Ishikawa (cell line): ENCODE measurements around the gene LRRC15.

Source experiments
- CEBPB ChIP-seq: IDR thresholded peaks from 2 replicates; pipeline ENCODE4 v1.6.1; 2012
- CREB1 ChIP-seq: IDR thresholded peaks from 2 replicates; pipeline ENCODE4 v1.6.1; 2012; ENCODE audit warnings: low read depth
- EP300 ChIP-seq: IDR thresholded peaks from 2 replicates; pipeline ENCODE4 v1.6.1; 2012; ENCODE audit warnings: borderline replicate concordance
- FOXM1 ChIP-seq: IDR thresholded peaks from 2 replicates; pipeline ENCODE4 v1.6.1; 2012; ENCODE audit warnings: low read depth, borderline replicate concordance
- NFIC ChIP-seq: IDR thresholded peaks from 2 replicates; pipeline ENCODE4 v1.6.1; 2012
- RAD21 ChIP-seq: IDR thresholded peaks from 2 replicates; pipeline ENCODE4 v1.6.1; 2012; ENCODE audit warnings: low read depth
- TAF1 ChIP-seq: IDR thresholded peaks from 2 replicates; pipeline ENCODE4 v1.6.1; 2012; ENCODE audit warnings: low read depth, mild to moderate bottlenecking
- TCF12 ChIP-seq: IDR thresholded peaks from 2 replicates; pipeline ENCODE4 v1.6.1; 2012; ENCODE audit warnings: low read depth
- YY1 ChIP-seq: IDR thresholded peaks from 2 replicates; pipeline ENCODE4 v1.6.1; 2012; ENCODE audit warnings: low read depth
- ZBTB7A ChIP-seq: IDR thresholded peaks from 2 replicates; pipeline ENCODE4 v1.6.1; 2012; ENCODE audit warnings: low read depth
- TF ChIP-seq, protein P1 (sequence below): IDR thresholded peaks from 2 replicates; pipeline ENCODE4 v1.6.1; 2012
- TF ChIP-seq, protein P2 (sequence below): IDR thresholded peaks from 2 replicates; pipeline ENCODE4 v1.6.1; 2012; ENCODE audit warnings: low read depth, mild to moderate bottlenecking
- TF ChIP-seq, protein P3 (sequence below): IDR thresholded peaks from 2 replicates; pipeline ENCODE4 v1.6.1; 2012

DNA sequence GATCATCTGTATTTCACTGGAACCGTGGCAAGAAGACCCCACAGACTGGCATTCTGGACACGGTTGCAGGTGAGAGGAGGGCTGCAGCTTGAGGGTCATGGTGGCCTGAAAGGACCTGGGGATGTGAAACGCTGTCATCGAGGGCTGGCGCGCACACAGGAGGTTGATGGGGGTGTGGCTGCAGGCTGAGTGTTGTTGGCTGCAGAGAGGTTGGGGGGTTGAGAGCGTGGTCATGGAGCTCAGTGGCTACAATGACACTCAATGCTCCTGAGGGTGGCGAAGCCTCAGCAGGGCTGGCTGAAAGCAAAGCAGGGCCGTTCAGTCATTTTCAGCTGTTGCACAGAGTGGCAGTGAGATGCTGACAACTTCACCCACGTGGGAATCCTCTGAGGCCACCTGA, 39.4 kb downstream of the LRRC15 start:
- TF ChIP-seq, protein P1, sequence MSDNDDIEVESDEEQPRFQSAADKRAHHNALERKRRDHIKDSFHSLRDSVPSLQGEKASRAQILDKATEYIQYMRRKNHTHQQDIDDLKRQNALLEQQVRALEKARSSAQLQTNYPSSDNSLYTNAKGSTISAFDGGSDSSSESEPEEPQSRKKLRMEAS = no peak
- TF ChIP-seq, protein P2, sequence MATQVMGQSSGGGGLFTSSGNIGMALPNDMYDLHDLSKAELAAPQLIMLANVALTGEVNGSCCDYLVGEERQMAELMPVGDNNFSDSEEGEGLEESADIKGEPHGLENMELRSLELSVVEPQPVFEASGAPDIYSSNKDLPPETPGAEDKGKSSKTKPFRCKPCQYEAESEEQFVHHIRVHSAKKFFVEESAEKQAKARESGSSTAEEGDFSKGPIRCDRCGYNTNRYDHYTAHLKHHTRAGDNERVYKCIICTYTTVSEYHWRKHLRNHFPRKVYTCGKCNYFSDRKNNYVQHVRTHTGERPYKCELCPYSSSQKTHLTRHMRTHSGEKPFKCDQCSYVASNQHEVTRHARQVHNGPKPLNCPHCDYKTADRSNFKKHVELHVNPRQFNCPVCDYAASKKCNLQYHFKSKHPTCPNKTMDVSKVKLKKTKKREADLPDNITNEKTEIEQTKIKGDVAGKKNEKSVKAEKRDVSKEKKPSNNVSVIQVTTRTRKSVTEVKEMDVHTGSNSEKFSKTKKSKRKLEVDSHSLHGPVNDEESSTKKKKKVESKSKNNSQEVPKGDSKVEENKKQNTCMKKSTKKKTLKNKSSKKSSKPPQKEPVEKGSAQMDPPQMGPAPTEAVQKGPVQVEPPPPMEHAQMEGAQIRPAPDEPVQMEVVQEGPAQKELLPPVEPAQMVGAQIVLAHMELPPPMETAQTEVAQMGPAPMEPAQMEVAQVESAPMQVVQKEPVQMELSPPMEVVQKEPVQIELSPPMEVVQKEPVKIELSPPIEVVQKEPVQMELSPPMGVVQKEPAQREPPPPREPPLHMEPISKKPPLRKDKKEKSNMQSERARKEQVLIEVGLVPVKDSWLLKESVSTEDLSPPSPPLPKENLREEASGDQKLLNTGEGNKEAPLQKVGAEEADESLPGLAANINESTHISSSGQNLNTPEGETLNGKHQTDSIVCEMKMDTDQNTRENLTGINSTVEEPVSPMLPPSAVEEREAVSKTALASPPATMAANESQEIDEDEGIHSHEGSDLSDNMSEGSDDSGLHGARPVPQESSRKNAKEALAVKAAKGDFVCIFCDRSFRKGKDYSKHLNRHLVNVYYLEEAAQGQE = no peak
- no peak for TF ChIP-seq EP300
- TF ChIP-seq ZBTB7A = no peak
- no peak for TF ChIP-seq FOXM1
- no peak for TF ChIP-seq RAD21
- TF ChIP-seq CREB1 = no peak
- no peak for TF ChIP-seq NFIC
- TF ChIP-seq, protein P3, sequence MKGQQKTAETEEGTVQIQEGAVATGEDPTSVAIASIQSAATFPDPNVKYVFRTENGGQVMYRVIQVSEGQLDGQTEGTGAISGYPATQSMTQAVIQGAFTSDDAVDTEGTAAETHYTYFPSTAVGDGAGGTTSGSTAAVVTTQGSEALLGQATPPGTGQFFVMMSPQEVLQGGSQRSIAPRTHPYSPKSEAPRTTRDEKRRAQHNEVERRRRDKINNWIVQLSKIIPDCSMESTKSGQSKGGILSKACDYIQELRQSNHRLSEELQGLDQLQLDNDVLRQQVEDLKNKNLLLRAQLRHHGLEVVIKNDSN = no peak
- no peak for TF ChIP-seq YY1
- no peak for TF ChIP-seq TAF1
- no peak for TF ChIP-seq CEBPB
- no peak for TF ChIP-seq TCF12
